Pancreas (tissue), 10 donors: ENCODE data around the gene AKT1S1. TPM values are rescaled to one million over a fixed set of nuclear protein-coding genes. Genes with fewer than 3 reads are reported as not detected.

Experiments used
- ATAC-seq, 4 donors: fragments of 200-7000 bp; cut with Tn5 transposase; one replicate each; pipeline versions ENCODE4 v1.8.0 to v1.9.1; 2020; ENCODE audit warnings: mild to moderate bottlenecking in 4 of 4, moderate library complexity in 4 of 4
- DNase-seq, 6 donors: peaks; one replicate each; pipeline ENCODE4 v3.0.0-alpha.2; 2020
- FAIRE-seq: peaks from 2 replicates; lab custom pipeline; 2012; peaks lifted over from hg19 to GRCh38; lab: Jason Lieb, UNC
- H3K27ac ChIP-seq, 4 donors: fragments of 200-600 bp; sonication (generic); 1 replicate in 3 of 4; 2 replicates in 1 of 4; pipeline versions ENCODE4 v1.5.0 to v1.8.0; 2020
- H3K27me3 ChIP-seq, 4 donors: fragments of 200-600 bp; one replicate each; pipeline ENCODE4 v1.8.0; 2021
- H3K36me3 ChIP-seq, 3 donors: fragments of 200-600 bp; sonication (generic) in 1 of 3; one replicate each; pipeline versions ENCODE4 v1.5.0 to v1.8.0; 2020 to 2021
- H3K4me1 ChIP-seq, 3 donors: fragments of 200-600 bp; one replicate each; pipeline ENCODE4 v1.8.0; 2021
- H3K4me3 ChIP-seq, 4 donors: fragments of 200-600 bp; sonication (generic) in 2 of 4; one replicate each; pipeline versions ENCODE4 v1.5.0 to v1.8.0; 2020 to 2021
- H3K9me3 ChIP-seq, 4 donors: fragments of 200-600 bp; one replicate each; pipeline ENCODE4 v1.8.0; 2021
- CTCF ChIP-seq, 4 donors: fragments of 200-600 bp; sonication (generic) in 3 of 4; IDR thresholded peaks; one replicate each; pipeline versions ENCODE4 v1.5.0 to v1.8.0; 2021; ENCODE audit warnings: antibody characterized with exemption in 4 of 4
- WGBS, 2 donors: extraction: QIAGEN DNeasy Blood & Tissue Kit; methylation state at CpG; one replicate each; pipeline ENCODE4 v1.1.7; 2013; 5-methylcytosine and 5-hydroxymethylcytosine counted together
- intact Hi-C, 3 donors: fragments of 100-400 bp; cut with DNase I; formaldehyde crosslinking; loops; one replicate each; pipeline versions ENCODE4 v1.11.1 to v1.14.2; 2022
- polyA plus RNA-seq, 2 donors: library from polyadenylated mRNA; stranded (reverse); fragments of 200-250 nt; gene quantifications; one replicate each; pipeline ENCODE4 v1.2.3, GENCODE V29; 2013
- total RNA-seq, 6 donors: library from RNA; stranded (reverse); fragmentation: NEBNext Ultra II Directional in 4 of 6; extraction: Animal tissue kit (Norgen Biotek cat#: 25700) in 4 of 6; gene quantifications; one replicate each; pipeline versions ENCODE4 v1.2.1 to v1.2.4, GENCODE V29; 2021 to 2023
- donor health status: healthy with polysubstance abuse.
- donor health status: DM: no; HTN: no; CAD: no; lungs with moderate emphysema.
- donor health status: DM: no; HTN: no; CAD: no.
- donor health status: control.
- donor health status: control.
- donor health status: Bipolar disorder and iron deficiency.
- donor health status: DM: yes; HTN: yes; CAD: no.
- donor health status: DM: no; HTN: no; CAD: no.
- donor health status: DM: no; HTN: no; CAD: no.
- donor health status: DM: yes; HTN: yes; CAD: no.

AKT1S1 gene
- total and polyA plus RNA-seq, 8 donors, result 13.8 to 31.1 (median 18.1) TPM

- Histone ChIP-seq H3K36me3 (peaks cover 0 to 17% (median 15%) of the 10 kb centered on the region in 3 donors), H3K9me3 (no peaks in the 10 kb centered on the region), H3K27ac (peak overlapping the region; percentile 90 to 98 (median 96)), H3K4me1 (peaks cover 0 to 11% (median 8%) of the 10 kb centered on the region in 3 donors), H3K27me3 (no peaks in the 10 kb centered on the region), H3K4me3 (peak overlapping the region; percentile 62 to 85 (median 76))
- peak; percentile 97 to 99 (median 98) for DNase-seq
- peak; percentile 72 to 83 (median 78) for ATAC-seq
- peak; percentile 92 for FAIRE-seq
- TF ChIP-seq CTCF (IDR thresholded peaks at IDR 0.05), result no peak
- 0% methylated on average over 46 of the region's 46 CpGs for WGBS, 2 donors
- intact Hi-C loops, result no loop called here
Measured at GRCh38 chr19:49876422-49877019, 634 bp downstream of the AKT1S1 start.

- DNase-seq (peak in 4 of 6 donors; percentile 29 to 84 (median 76)), FAIRE-seq (no peak), ATAC-seq (peak in 3 of 4 donors; percentile 6 to 7 (median 7))
- H3K27ac ChIP-seq, result peak overlapping the region; percentile 90 to 98 (median 96)
- peak overlapping the region; percentile 62 to 85 (median 76) for H3K4me3 ChIP-seq
- no peak for TF ChIP-seq CTCF (IDR thresholded peaks at IDR 0.05)
- no peaks in the 10 kb centered on the region for H3K9me3 ChIP-seq
- intact Hi-C loops, result no loop called here
- H3K36me3 ChIP-seq, result peaks cover 0 to 11% (median 10%) of the 10 kb centered on the region in 3 donors
- H3K4me1 ChIP-seq, result peaks cover 0 to 11% (median 8%) of the 10 kb centered on the region in 3 donors
- WGBS, 2 donors, result 0 to 1% methylated on average over 28 of the region's 28 CpGs
- H3K27me3 ChIP-seq, result no peaks in the 10 kb centered on the region
Measured at GRCh38 chr19:49875857-49876421, 1.2 kb downstream of the AKT1S1 start.

GRCh38 chr19:49875177-49875576, 2.0 kb downstream of the AKT1S1 start:
- Histone ChIP-seq H3K4me3 (peak overlapping the region in 1 of 4 donors; percentile 62), H3K9me3 (no peaks in the 10 kb centered on the region), H3K27ac (no peak overlapping the region), H3K27me3 (no peaks in the 10 kb centered on the region), H3K4me1 (peaks cover 5 to 16% (median 11%) of the 10 kb centered on the region in 3 donors), H3K36me3 (peaks cover 0 to 3% (median 2%) of the 10 kb centered on the region in 3 donors)
- WGBS, 2 donors, result 73 to 86% methylated on average over 4 of the region's 4 CpGs
- ATAC-seq (no peak), FAIRE-seq (no peak), DNase-seq (peak in 2 of 6 donors; percentile 28 to 38)
- TF ChIP-seq CTCF (IDR thresholded peaks at IDR 0.05), result no peak
- intact Hi-C loops, result no loop called here

- H3K27me3 ChIP-seq, result no peaks in the 10 kb centered on the region
- no peaks in the 10 kb centered on the region for H3K9me3 ChIP-seq
- intact Hi-C loops, result no loop called here
- 83 to 89% methylated on average over 11 of the region's 11 CpGs for WGBS, 2 donors
- no peak for FAIRE-seq
- TF ChIP-seq CTCF (IDR thresholded peaks at IDR 0.05), result no peak
- no peaks in the 10 kb centered on the region for H3K36me3 ChIP-seq
- peaks cover 7 to 18% (median 13%) of the 10 kb centered on the region in 3 donors for H3K4me1 ChIP-seq
- peak in 1 of 6 donors; percentile 32 for DNase-seq
- no peak for ATAC-seq
- H3K4me3 ChIP-seq, result no peak overlapping the region
- no peak overlapping the region for H3K27ac ChIP-seq
Measured at GRCh38 chr19:49874503-49875157, 2.5 kb downstream of the AKT1S1 start.
